IMR-90 (cell line): ENCODE measurements around the gene YIPF6. TPM values are rescaled to one million over a fixed set of nuclear protein-coding genes. Genes with fewer than 3 reads are reported as not detected.

Experiments used
- ATAC-seq: fragments of 200-7000 bp; cut with Tn5 transposase; 2 replicates; pipeline ENCODE4 v1.9.1; 2020; ENCODE audit warnings: low read depth, mild to moderate bottlenecking, moderate library complexity
- BruUV-seq: library from RNA; stranded (reverse); fragments of 400-500 nt; replicated peaks from 2 replicates; lab custom pipeline; 2021; lab: Mats Ljungman, UMichigan
- CTCF ChIA-PET: fragments of 300-600 bp; formaldehyde crosslinking; extraction: SDS; loops from one replicate; lab custom pipeline; 2021; ENCODE audit warnings: antibody characterized with exemption; lab: Yijun Ruan, JAX
- POLR2A ChIA-PET: fragments of 300-600 bp; sonication (Branson Sonifier 250); formaldehyde crosslinking; loops from one replicate; lab custom pipeline; 2022; ENCODE audit warnings: antibody characterized with exemption; ENCODE audit not compliant: unreplicated experiment; lab: Charles Lee
- DNase-seq: peaks from one replicate; pipeline ENCODE4 v3.0.0; 2013
- H2AFZ ChIP-seq: replicated peaks from 2 replicates; pipeline ENCODE3; 2013; ENCODE audit warnings: low read length, mild to moderate bottlenecking; ENCODE audit not compliant: poor library complexity
- H2AK5ac ChIP-seq: 2 replicates; pipeline ENCODE4 v1.6.1; 2013; ENCODE audit warnings: low read depth, low read length, inconsistent platforms
- H2AK9ac ChIP-seq: replicated peaks from 2 replicates; pipeline ENCODE3; 2013; ENCODE audit warnings: mild to moderate bottlenecking, low read depth, low read length, moderate library complexity; ENCODE audit not compliant: poor library complexity
- H2BK120ac ChIP-seq: 2 replicates; pipeline ENCODE4 v1.6.1; 2013; ENCODE audit warnings: low read depth, low read length, inconsistent platforms
- H2BK15ac ChIP-seq: 3 replicates; pipeline ENCODE4 v1.6.1; 2013; ENCODE audit warnings: low read depth, low read length, inconsistent platforms
- H2BK20ac ChIP-seq: 2 replicates; pipeline ENCODE4 v1.6.1; 2013; ENCODE audit warnings: low read depth, mild to moderate bottlenecking, inconsistent platforms, low read length, moderate library complexity
- H2BK5ac ChIP-seq: 2 replicates; pipeline ENCODE4 v1.6.1; 2013; ENCODE audit warnings: mild to moderate bottlenecking, low read depth, low read length, inconsistent platforms; ENCODE audit not compliant: poor library complexity, severe bottlenecking
- H3K14ac ChIP-seq: replicated peaks from 2 replicates; pipeline ENCODE4 v1.6.1; 2013; ENCODE audit warnings: low read depth, low read length, inconsistent platforms
- H3K18ac ChIP-seq: 2 replicates; pipeline ENCODE4 v1.6.1; 2013; ENCODE audit warnings: low read depth, low read length, control low read depth
- H3K23ac ChIP-seq: 2 replicates; pipeline ENCODE4 v1.6.1; 2013; ENCODE audit warnings: low read depth, low read length, inconsistent platforms
- H3K27ac ChIP-seq: 2 replicates; pipeline ENCODE4 v1.5.1; 2013; ENCODE audit warnings: mild to moderate bottlenecking, control low read depth, low read length; ENCODE audit not compliant: insufficient read depth
- H3K27me3 ChIP-seq: 2 replicates; pipeline ENCODE4 v1.6.1; 2013; ENCODE audit warnings: low read length; ENCODE audit not compliant: control insufficient read depth, insufficient read depth
- H3K36me3 ChIP-seq: 2 replicates; pipeline ENCODE4 v1.6.1; 2013; ENCODE audit warnings: low read length, mixed read lengths; ENCODE audit not compliant: control insufficient read depth, insufficient read depth
- H3K4ac ChIP-seq: 2 replicates; pipeline ENCODE4 v1.6.1; 2013; ENCODE audit warnings: low read depth, low read length, inconsistent platforms
- H3K4me1 ChIP-seq: 2 replicates; pipeline ENCODE4 v1.6.1; 2013; ENCODE audit warnings: low read length, mixed read lengths; ENCODE audit not compliant: control insufficient read depth, insufficient read depth
- H3K4me2 ChIP-seq: 2 replicates; pipeline ENCODE4 v1.6.1; 2013; ENCODE audit warnings: low read depth, mild to moderate bottlenecking, control low read depth, low read length, moderate library complexity
- H3K4me3 ChIP-seq: 2 replicates; pipeline ENCODE4 v1.5.1; 2013; ENCODE audit warnings: low read depth, mild to moderate bottlenecking, control low read depth, low read length, moderate library complexity; ENCODE audit not compliant: insufficient read depth
- H3K56ac ChIP-seq: 2 replicates; pipeline ENCODE4 v1.6.1; 2013; ENCODE audit warnings: low read length, inconsistent platforms; ENCODE audit not compliant: insufficient read depth; ENCODE audit errors: extremely low read depth
- H3K79me1 ChIP-seq, 2 experiments: 2 replicates each; pipeline ENCODE4 v1.6.1; 2013; ENCODE audit warnings: low read length in 2 of 2, inconsistent platforms in 1 of 2, low read depth in 1 of 2
- H3K9ac ChIP-seq: 2 replicates; pipeline ENCODE4 v1.6.1; 2013; ENCODE audit warnings: low read depth, low read length, control low read depth
- H3K9me1 ChIP-seq: 2 replicates; pipeline ENCODE4 v1.6.1; 2013; ENCODE audit warnings: low read length, inconsistent platforms; ENCODE audit not compliant: insufficient read depth
- H3K9me3 ChIP-seq: 2 replicates; pipeline ENCODE4 v1.6.1; 2013; ENCODE audit warnings: low read length; ENCODE audit not compliant: control insufficient read depth, insufficient read depth
- H4K20me1 ChIP-seq: 2 replicates; pipeline ENCODE4 v1.6.1; 2013; ENCODE audit warnings: low read length, inconsistent platforms; ENCODE audit not compliant: insufficient read depth
- H4K5ac ChIP-seq: 2 replicates; pipeline ENCODE4 v1.6.1; 2013; ENCODE audit warnings: mild to moderate bottlenecking, low read depth, low read length, control low read depth
- H4K8ac ChIP-seq, 2 experiments: 2 replicates each; pipeline ENCODE4 v1.6.1; 2013; ENCODE audit warnings: low read depth in 2 of 2, low read length in 2 of 2, control low read depth in 1 of 2, inconsistent platforms in 1 of 2
- H4K91ac ChIP-seq: 2 replicates; pipeline ENCODE4 v1.6.1; 2013; ENCODE audit warnings: low read depth, low read length, inconsistent platforms; ENCODE audit not compliant: insufficient read depth
- POLR2A ChIP-seq: IDR thresholded peaks from 2 replicates; pipeline ENCODE4 v1.6.1; 2012; ENCODE audit warnings: mild to moderate bottlenecking, low read depth, low read length
- USF2 ChIP-seq: fragments of 150-350 bp; IDR thresholded peaks from 2 replicates; pipeline ENCODE4 v1.6.1; 2017; ENCODE audit warnings: mild to moderate bottlenecking, antibody characterized with exemption, low read length, low read depth
- WGBS, 2 experiments: methylation state at CpG; one replicate each; pipeline versions ENCODE4 v1.1.5 to v1.1.7; 2013; ENCODE audit warnings: missing lambda C conversion rate in 2 of 2; ENCODE audit not compliant: insufficient read length in 1 of 2; ENCODE audit errors: extremely low coverage in 2 of 2; 5-methylcytosine and 5-hydroxymethylcytosine counted together
- dilution Hi-C: fragments of 300-500 bp; cut with HindIII; formaldehyde crosslinking; loops from one replicate; pipeline ENCODE4 v1.14.3; 2018; ENCODE audit warnings: low sequenced_read_pairs; ENCODE audit not compliant: unreplicated experiment
- in situ Hi-C: fragments of 300-500 bp; cut with MboI; formaldehyde crosslinking; loops from 3 replicates; pipeline ENCODE4 v1.14.3; 2019; ENCODE audit warnings: low sequenced_read_pairs, inconsistent platforms, mixed read lengths
- intact Hi-C: fragments of 100-400 bp; cut with micrococcal nuclease; formaldehyde crosslinking; loops from 2 replicates; pipeline ENCODE4 v1.10.0; 2022
- polyA plus RNA-seq, 3 experiments: library from polyadenylated mRNA; depleted of rRNA; stranded (reverse); fragments of >200 nt; gene quantifications; 2 replicates each; pipeline ENCODE4 v1.2.3, GENCODE V29; 2012; ENCODE audit warnings: low replicate concordance in 1 of 3
- total RNA-seq: library from RNA; depleted of rRNA; stranded (reverse); fragments of >200 nt; gene quantifications from 2 replicates; pipeline ENCODE4 v1.2.3, GENCODE V29; 2012

YIPF6 gene
- total and polyA plus RNA-seq, 2 of the 4 experiments (the other 2 are of a cell fraction), result 9.7 to 22.4 TPM

GRCh38 chrX:68579810-68580209 lies 81.0 kb downstream of the YIPF6 start:
- no peak overlapping the region for H3K56ac ChIP-seq
- peaks cover 14% of the 10 kb centered on the region for H3K27me3 ChIP-seq
- ChIA-PET CTCF (no interaction called here), POLR2A (no interaction called here)
- no peaks in the 10 kb centered on the region for H3K79me1 ChIP-seq
- no peak overlapping the region for H2BK120ac ChIP-seq
- H3K4me3 ChIP-seq, result no peak overlapping the region
- no peak overlapping the region for H2AK9ac ChIP-seq
- H3K9ac ChIP-seq, result no peak overlapping the region
- H3K9me3 ChIP-seq, result no peaks in the 10 kb centered on the region
- ATAC-seq (no peak), DNase-seq (no peak)
- WGBS, 2 experiments, result 83% methylated on average over 1 of the region's 3 CpGs; no CpG with 5 or more reads in 1 of the 2 experiments
- no peaks in the 10 kb centered on the region for H3K4me1 ChIP-seq
- H2BK5ac ChIP-seq, result no peak overlapping the region
- H2BK20ac ChIP-seq, result no peak overlapping the region
- TF ChIP-seq POLR2A (no peak), USF2 (no peak)
- H4K8ac ChIP-seq, result no peak overlapping the region
- dilution Hi-C loops (no loop called here), intact Hi-C loops (no loop called here), in situ Hi-C loops (no loop called here)
- no peaks in the 10 kb centered on the region for H3K36me3 ChIP-seq
- BruUV-seq, result no TSS peak
- H3K27ac ChIP-seq, result no peak overlapping the region
- no peak overlapping the region for H3K4me2 ChIP-seq
- no peak overlapping the region for H4K91ac ChIP-seq
- no peak overlapping the region for H4K5ac ChIP-seq
- H2AFZ ChIP-seq, result no peak overlapping the region
- no peak overlapping the region for H2AK5ac ChIP-seq
- no peaks in the 10 kb centered on the region for H3K9me1 ChIP-seq
- H3K23ac ChIP-seq, result no peak overlapping the region
- H3K18ac ChIP-seq, result no peak overlapping the region
- H3K4ac ChIP-seq, result no peak overlapping the region
- H3K14ac ChIP-seq, result no peak overlapping the region
- no peaks in the 10 kb centered on the region for H4K20me1 ChIP-seq
- H2BK15ac ChIP-seq, result no peak overlapping the region
